ENCODE data around the gene CYB561D1.

GRCh38 chr1:109477821-109478220 is 16.1 kb upstream of the CYB561D1 start:
- TF ChIP-seq CTCF (IDR thresholded peaks at IDR 0.05; ENCODE audit: low read length) (no peak), EZH2phosphoT487 (IDR thresholded peaks at IDR 0.05; ENCODE audit: low read length) (no peak), EZH2 (optimal IDR thresholded peaks at IDR 0.05; ENCODE audit: low read depth, low read length) (no peak)
